Tibial artery (tissue), 4 donors: ENCODE data around the gene LRRC8B.

Experiments
- DNase-seq, 2 donors: peaks; one replicate each; pipeline ENCODE4 v3.0.0-alpha.2; 2019
- H3K27ac ChIP-seq, 2 donors: fragments of 200-600 bp; sonication (generic) in 1 of 2; 1 replicate in 1 of 2; 2 replicates in 1 of 2; pipeline ENCODE4 v1.5.1; 2018 to 2019; ENCODE audit warnings: mild to moderate bottlenecking in 1 of 2
- H3K27me3 ChIP-seq, 2 donors: fragments of 200-600 bp; sonication (generic) in 1 of 2; one replicate each; pipeline versions ENCODE4 v1.5.1 to v1.6.0; 2016 to 2019
- H3K36me3 ChIP-seq, 3 donors: fragments of 200-600 bp; sonication (generic) in 2 of 3; one replicate each; pipeline ENCODE4 v1.5.1; 2016 to 2019; ENCODE audit warnings: mild to moderate bottlenecking in 2 of 3
- H3K4me1 ChIP-seq, 4 donors: fragments of 200-600 bp; sonication (generic) in 2 of 4; 1 replicate in 3 of 4; 2 replicates in 1 of 4; pipeline ENCODE4 v1.5.1; 2016 to 2019
- H3K4me3 ChIP-seq, 2 donors: fragments of 200-600 bp; sonication (generic) in 1 of 2; 1 replicate in 1 of 2; 2 replicates in 1 of 2; pipeline ENCODE4 v1.5.1; 2018 to 2019; ENCODE audit warnings: mild to moderate bottlenecking in 2 of 2
- H3K9me3 ChIP-seq, 3 donors: fragments of 200-600 bp; sonication (generic) in 1 of 3; one replicate each; pipeline ENCODE4 v1.5.1; 2016 to 2019
- CTCF ChIP-seq, 2 experiments: fragments of 200-600 bp in 1 of 2; fragments of 450-650 bp in 1 of 2; IDR thresholded peaks; one replicate each; pipeline ENCODE4 v1.5.1; 2017 to 2019; ENCODE audit warnings: antibody characterized with exemption in 2 of 2, mild to moderate bottlenecking in 1 of 2, moderate library complexity in 1 of 2
- intact Hi-C: fragments of 100-400 bp; cut with DNase I; formaldehyde crosslinking; loops from one replicate; pipeline ENCODE4 v1.15.0; 2023; ENCODE audit warnings: low total_unique reads

Gene LRRC8B

GRCh38 chr1:89635825-89636815 lies 111.5 kb downstream of the LRRC8B start:
- Histone ChIP-seq H3K4me1 (peaks cover 0 to 20% (median 5%) of the 10 kb centered on the region in 4 donors), H3K27ac (no peak overlapping the region), H3K9me3 (no peaks in the 10 kb centered on the region), H3K36me3 (no peaks in the 10 kb centered on the region), H3K27me3 (no peaks in the 10 kb centered on the region), H3K4me3 (no peak overlapping the region)
- no peak for TF ChIP-seq CTCF (IDR thresholded peaks at IDR 0.05)
- DNase-seq = no peak
- intact Hi-C loops = loop anchor here (10.0 kb wide), 1 partner anchor 111 kb away; the partner anchor contains the start of gene LRRC8B

DNA sequence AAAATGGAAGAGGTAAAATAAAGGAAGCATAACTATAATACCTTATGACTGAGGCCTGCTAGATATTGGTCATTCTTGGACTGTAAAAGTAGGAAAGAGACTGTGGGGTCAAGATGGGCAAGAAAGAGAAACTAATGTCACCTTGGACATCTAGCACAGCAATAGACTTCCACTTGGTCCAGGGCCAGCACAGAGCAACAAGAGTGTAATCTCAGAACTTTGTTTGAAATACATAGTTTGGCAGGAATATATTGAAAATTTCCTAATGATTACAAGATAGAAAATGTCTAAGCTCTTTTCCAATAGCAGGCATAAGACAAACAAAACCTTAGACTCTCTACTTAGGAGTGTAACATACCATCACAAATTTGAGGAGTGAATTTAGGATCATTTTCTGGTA lies 112.9 kb downstream of the LRRC8B start:
- Histone ChIP-seq H3K36me3 (no peaks in the 10 kb centered on the region), H3K27me3 (no peaks in the 10 kb centered on the region), H3K27ac (no peak overlapping the region), H3K9me3 (no peaks in the 10 kb centered on the region), H3K4me1 (peaks cover 0 to 9% (median 2%) of the 10 kb centered on the region in 4 donors), H3K4me3 (no peak overlapping the region)
- intact Hi-C loops = loop anchor here (10.0 kb wide), 1 partner anchor 113 kb away; the partner anchor contains the start of gene LRRC8B
- no peak for TF ChIP-seq CTCF (IDR thresholded peaks at IDR 0.05)
- no peak for DNase-seq

GRCh38 chr1:89640440-89640839 lies 115.8 kb downstream of the LRRC8B start:
- intact Hi-C loops = no loop called here
- Histone ChIP-seq H3K4me3 (no peak overlapping the region), H3K9me3 (no peaks in the 10 kb centered on the region), H3K4me1 (no peaks in the 10 kb centered on the region), H3K27me3 (no peaks in the 10 kb centered on the region), H3K36me3 (no peaks in the 10 kb centered on the region), H3K27ac (no peak overlapping the region)
- no peak for TF ChIP-seq CTCF (IDR thresholded peaks at IDR 0.05)
- DNase-seq = no peak

DNA sequence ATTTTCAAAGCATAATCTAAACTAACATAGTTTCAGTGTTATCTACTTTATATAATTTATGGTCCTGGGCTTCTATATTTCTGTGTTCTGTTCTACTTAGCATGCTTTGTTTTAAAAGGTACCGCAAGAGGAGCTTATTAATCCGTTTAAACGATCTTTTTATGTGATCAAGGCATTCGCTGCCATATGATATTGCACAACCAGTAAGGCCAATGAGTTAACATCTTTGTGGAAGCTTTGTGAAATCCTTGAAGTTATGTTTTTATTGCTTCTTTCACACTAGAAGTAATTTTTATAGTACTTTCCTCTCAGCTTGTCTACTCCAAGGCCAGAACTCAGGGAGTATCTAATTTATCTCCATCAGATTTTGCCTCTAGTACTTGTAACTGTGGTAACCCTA lies 117.2 kb downstream of the LRRC8B start:
- no peak for TF ChIP-seq CTCF (IDR thresholded peaks at IDR 0.05)
- Histone ChIP-seq H3K27ac (no peak overlapping the region), H3K9me3 (no peaks in the 10 kb centered on the region), H3K4me1 (no peaks in the 10 kb centered on the region), H3K36me3 (no peaks in the 10 kb centered on the region), H3K4me3 (no peak overlapping the region), H3K27me3 (no peaks in the 10 kb centered on the region)
- DNase-seq = no peak
- intact Hi-C loops = no loop called here

- Histone ChIP-seq H3K27ac (no peak overlapping the region), H3K27me3 (no peaks in the 10 kb centered on the region)
Measured at GRCh38 chr1:89643577-89643976, 118.9 kb downstream of the LRRC8B start.

More at GRCh38 chr1:89643577-89643976, 118.9 kb downstream of the LRRC8B start:
- H3K4me3 ChIP-seq = no peak overlapping the region
- no peaks in the 10 kb centered on the region for H3K9me3 ChIP-seq
- no peaks in the 10 kb centered on the region for H3K4me1 ChIP-seq
- DNase-seq = no peak
- H3K36me3 ChIP-seq = no peaks in the 10 kb centered on the region
- intact Hi-C loops = no loop called here
- TF ChIP-seq CTCF (IDR thresholded peaks at IDR 0.05) = no peak
